DMS114 treated with DMSO at 0.1 percent for 48 hours (cell line): ENCODE measurements around the gene ADAMTS2.
"Not testable (repeated sequence)": the region's sequence is repeated elsewhere in the genome, so short reads cannot be mapped to it uniquely, and the experiment has no call there.

Experiments used
- DNase-seq: peaks from one replicate; lab custom pipeline; 2025; ENCODE audit not compliant: unreplicated experiment; lab: John Stamatoyannopoulos, UW

ADAMTS2 gene

GRCh38 chr5:179326122-179326927 lies 18.9 kb downstream of the ADAMTS2 start:
- no peak for DNase-seq

- no peak for DNase-seq
Measured at GRCh38 chr5:179325296-179326031, 19.8 kb downstream of the ADAMTS2 start.

GRCh38 chr5:179324760-179325295 lies 20.4 kb downstream of the ADAMTS2 start:
- no peak for DNase-seq

- DNase-seq, result not testable (repeated sequence)
Measured at GRCh38 chr5:179324316-179324715, 20.9 kb downstream of the ADAMTS2 start.

GRCh38 chr5:179323026-179323870 lies 22.0 kb downstream of the ADAMTS2 start:
- no peak for DNase-seq

- no peak for DNase-seq
Measured at GRCh38 chr5:179322071-179323025, 22.9 kb downstream of the ADAMTS2 start.

- DNase-seq, result no peak
Measured at GRCh38 chr5:179321206-179321987, 23.9 kb downstream of the ADAMTS2 start.

GRCh38 chr5:179319741-179320281 lies 25.4 kb downstream of the ADAMTS2 start:
- DNase-seq, result no peak

- no peak for DNase-seq
Measured at GRCh38 chr5:179319123-179319522, 26.1 kb downstream of the ADAMTS2 start.

GRCh38 chr5:179318221-179318955 lies 26.9 kb downstream of the ADAMTS2 start:
- no peak for DNase-seq

GRCh38 chr5:179317411-179318220 lies 27.6 kb downstream of the ADAMTS2 start:
- DNase-seq, result no peak

- no peak for DNase-seq
Measured at GRCh38 chr5:179316982-179317381, 28.3 kb downstream of the ADAMTS2 start.

- DNase-seq, result no peak
Measured at GRCh38 chr5:179316111-179316551, 29.1 kb downstream of the ADAMTS2 start.

GRCh38 chr5:179315356-179315890 lies 29.8 kb downstream of the ADAMTS2 start:
- DNase-seq, result no peak

GRCh38 chr5:179314606-179315355 lies 30.5 kb downstream of the ADAMTS2 start:
- no peak for DNase-seq

- no peak for DNase-seq
Measured at GRCh38 chr5:179313849-179314521, 31.3 kb downstream of the ADAMTS2 start.
